ENCODE data around the gene AGK.

AGK gene

DNA sequence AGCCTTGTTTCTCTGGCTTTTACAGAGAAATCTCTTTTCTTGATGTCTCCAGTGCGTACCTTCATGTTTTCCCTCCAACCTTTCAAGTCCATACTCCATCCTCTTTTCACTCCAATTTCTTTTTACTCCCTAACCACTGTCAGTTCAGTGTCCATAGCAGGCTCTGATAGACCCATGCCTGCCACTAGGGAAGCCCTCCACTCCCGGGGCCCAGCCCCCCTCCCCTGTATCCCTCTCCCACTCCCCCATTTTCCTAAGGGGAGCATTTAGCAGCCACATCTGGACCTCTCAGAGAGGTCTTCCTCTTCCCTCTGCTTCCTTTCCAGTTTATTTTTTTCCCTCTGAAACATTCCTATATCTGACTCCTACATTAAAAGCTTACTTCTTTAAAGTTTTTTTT, 117.6 kb downstream of the AGK start:
- in situ Hi-C loops (cut with MboI; ENCODE audit: low pct_unique_long_range_greater_than_20kb, low sequenced_read_pairs, unreplicated experiment): no loop called here
- DNase-seq (ENCODE audit: low spot score): no peak
- TF ChIP-seq, protein P1, sequence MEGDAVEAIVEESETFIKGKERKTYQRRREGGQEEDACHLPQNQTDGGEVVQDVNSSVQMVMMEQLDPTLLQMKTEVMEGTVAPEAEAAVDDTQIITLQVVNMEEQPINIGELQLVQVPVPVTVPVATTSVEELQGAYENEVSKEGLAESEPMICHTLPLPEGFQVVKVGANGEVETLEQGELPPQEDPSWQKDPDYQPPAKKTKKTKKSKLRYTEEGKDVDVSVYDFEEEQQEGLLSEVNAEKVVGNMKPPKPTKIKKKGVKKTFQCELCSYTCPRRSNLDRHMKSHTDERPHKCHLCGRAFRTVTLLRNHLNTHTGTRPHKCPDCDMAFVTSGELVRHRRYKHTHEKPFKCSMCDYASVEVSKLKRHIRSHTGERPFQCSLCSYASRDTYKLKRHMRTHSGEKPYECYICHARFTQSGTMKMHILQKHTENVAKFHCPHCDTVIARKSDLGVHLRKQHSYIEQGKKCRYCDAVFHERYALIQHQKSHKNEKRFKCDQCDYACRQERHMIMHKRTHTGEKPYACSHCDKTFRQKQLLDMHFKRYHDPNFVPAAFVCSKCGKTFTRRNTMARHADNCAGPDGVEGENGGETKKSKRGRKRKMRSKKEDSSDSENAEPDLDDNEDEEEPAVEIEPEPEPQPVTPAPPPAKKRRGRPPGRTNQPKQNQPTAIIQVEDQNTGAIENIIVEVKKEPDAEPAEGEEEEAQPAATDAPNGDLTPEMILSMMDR (IDR thresholded peaks at IDR 0.05; ENCODE audit: extremely low read depth, insufficient read depth, missing control alignments): no peak

DNA sequence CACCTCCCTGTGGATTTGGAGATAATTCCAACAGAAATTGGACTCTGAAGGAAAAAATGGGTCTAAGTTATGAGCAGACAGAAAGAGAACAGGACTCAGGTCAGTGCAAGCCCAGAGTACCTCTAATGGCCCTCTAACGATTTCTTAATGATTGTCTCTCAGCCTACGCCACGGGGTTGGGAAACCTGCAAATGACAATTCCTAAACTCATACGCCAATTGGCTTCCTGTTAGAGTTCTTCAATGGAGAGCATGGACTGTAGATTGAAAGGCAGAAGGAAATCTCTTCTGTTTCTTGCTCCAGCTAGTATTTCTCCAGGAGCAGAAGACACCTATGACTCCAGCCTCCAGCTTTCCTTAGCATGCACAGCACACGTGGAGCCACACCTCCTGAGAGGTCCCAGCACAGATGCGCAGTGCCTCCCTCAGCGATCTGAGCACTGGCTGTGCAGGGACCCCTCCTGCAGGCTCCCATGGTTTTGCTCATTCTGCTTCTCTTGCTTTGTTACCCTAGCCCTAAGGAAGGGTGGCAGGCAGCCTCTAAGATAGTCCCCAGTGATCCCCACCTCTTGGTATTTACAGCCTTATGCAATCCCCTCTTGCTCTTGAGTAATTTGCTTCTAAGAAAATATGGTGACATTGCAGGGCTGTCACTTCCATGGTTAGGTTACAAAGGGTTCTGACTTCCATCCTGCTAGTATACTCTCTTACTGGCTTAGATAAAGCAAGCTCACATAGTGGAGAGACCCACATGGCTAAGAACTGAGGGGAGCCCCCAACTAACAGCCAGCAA, 120.7 kb downstream of the AGK start:
- TF ChIP-seq, protein P1 (IDR thresholded peaks at IDR 0.05; ENCODE audit: extremely low read depth, insufficient read depth, missing control alignments): no peak
- in situ Hi-C loops (cut with MboI; ENCODE audit: low pct_unique_long_range_greater_than_20kb, low sequenced_read_pairs, unreplicated experiment): no loop called here
- DNase-seq (ENCODE audit: low spot score): no peak

DNA sequence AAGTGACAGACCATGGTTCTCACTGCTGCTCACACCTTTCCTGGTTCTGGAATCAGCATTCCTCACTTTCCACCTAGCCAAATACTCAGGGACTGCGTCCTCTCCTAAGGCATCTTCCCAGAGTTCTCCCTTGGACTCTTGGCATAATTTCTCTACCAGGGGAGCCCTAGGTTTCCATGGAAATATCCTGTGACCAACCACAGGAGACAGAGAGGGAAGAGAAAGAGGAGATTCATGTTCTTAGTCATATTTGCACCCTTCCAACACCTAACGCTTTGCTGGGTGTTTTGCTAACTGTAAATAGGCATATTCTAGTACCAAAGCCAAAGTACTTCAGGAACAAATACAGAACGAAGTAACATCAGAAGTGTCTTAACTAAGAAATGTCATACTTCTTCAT, 122.1 kb downstream of the AGK start:
- in situ Hi-C loops (cut with MboI; ENCODE audit: low pct_unique_long_range_greater_than_20kb, low sequenced_read_pairs, unreplicated experiment): no loop called here
- DNase-seq (ENCODE audit: low spot score): no peak
- TF ChIP-seq, protein P1 (IDR thresholded peaks at IDR 0.05; ENCODE audit: extremely low read depth, insufficient read depth, missing control alignments): no peak

DNA sequence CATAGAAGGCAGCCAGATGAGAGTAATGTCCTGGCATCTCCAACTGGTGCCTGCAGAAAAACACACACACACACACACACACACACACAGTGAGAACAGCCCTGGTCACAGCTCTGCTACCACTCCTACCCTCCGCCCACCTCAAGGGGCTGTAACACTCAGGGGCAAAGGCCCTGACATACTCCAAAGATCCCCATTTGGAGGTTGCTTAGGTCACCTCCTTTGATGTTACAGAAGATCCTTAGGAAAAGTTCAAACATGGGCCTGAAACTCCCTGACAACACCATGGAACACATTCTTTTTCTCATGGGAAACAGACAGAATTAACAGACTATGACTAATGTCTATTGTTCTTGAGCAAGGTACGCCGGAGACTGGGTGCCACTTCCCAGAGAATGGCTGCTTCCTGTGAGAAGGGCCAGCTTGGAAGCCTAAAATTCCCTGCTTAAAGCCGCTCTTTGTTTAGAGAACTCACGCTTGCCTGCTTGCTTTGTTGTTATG, 123.0 kb downstream of the AGK start:
- no peak for DNase-seq (ENCODE audit: low spot score)
- in situ Hi-C loops (cut with MboI; ENCODE audit: low pct_unique_long_range_greater_than_20kb, low sequenced_read_pairs, unreplicated experiment): no loop called here
- TF ChIP-seq, protein P1 (IDR thresholded peaks at IDR 0.05; ENCODE audit: extremely low read depth, insufficient read depth, missing control alignments): no peak

DNA sequence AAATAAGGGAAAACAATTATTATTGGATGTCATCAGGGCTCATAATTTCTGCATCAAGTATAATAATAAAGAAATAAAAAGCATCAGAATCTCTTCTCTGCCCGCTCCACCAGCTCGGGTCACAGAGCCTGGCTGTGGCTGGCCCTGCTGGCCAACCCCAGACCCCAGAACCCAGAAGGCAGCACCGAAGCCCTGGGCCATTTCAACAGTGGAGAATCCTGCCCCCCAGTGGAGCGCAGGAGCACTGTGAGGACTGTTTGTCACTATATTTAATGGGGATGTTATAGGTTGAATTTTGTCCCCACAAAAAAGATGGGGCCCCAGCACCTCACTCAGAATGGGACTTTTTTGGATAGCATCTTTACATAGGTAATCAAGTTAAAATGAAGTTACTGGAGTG, 123.5 kb downstream of the AGK start:
- no peak for DNase-seq (ENCODE audit: low spot score)
- in situ Hi-C loops (cut with MboI; ENCODE audit: low pct_unique_long_range_greater_than_20kb, low sequenced_read_pairs, unreplicated experiment): no loop called here
- TF ChIP-seq, protein P1 (IDR thresholded peaks at IDR 0.05; ENCODE audit: extremely low read depth, insufficient read depth, missing control alignments): peak; percentile 44

DNA sequence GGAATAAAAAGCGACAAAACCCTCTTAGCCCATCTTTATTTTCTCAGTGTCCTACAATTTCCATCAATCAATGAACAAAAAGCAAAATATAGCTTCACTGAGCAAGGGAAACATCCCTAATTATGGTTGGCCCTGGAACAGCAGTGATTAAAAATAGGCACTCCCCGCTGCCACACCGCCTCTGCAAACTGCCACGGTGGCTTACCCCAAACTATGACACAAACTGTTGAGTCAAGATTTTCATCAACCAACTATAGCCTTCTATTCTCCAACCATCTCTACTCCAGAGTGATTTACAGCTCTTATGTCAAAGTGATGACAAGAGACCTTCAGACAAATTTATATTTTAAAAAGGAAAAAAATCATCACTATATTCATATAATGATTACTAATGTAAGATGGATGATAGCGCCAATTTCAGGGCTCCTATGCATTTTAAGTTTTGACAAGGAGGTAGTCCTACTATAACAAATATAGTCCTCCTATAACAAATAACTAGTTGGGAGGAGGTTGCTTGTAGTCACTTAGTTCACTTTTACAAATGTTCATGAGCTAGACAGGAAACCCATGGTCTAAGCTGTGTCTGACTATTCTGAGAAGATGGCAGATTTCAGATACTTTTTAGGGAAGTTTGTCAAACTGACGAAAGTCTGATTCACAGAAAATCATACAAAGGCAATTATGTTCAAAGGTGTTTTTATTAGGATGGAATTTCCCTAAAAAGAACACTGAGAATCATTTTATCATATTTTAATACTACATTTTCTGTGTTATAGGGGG, 124.4 kb downstream of the AGK start:
- in situ Hi-C loops (cut with MboI; ENCODE audit: low pct_unique_long_range_greater_than_20kb, low sequenced_read_pairs, unreplicated experiment): no loop called here
- DNase-seq (ENCODE audit: low spot score): peak; percentile 34
- TF ChIP-seq, protein P1 (IDR thresholded peaks at IDR 0.05; ENCODE audit: extremely low read depth, insufficient read depth, missing control alignments): no peak

Data from GM13977 (cell line).